IMR-90 (cell line): ENCODE data around the gene DESI1. TPM values are rescaled to one million over a fixed set of nuclear protein-coding genes. Genes with fewer than 3 reads are reported as not detected.

Experiments
- ATAC-seq: fragments of 200-7000 bp; cut with Tn5 transposase; 2 replicates; pipeline ENCODE4 v1.9.1; 2020; ENCODE audit warnings: low read depth, mild to moderate bottlenecking, moderate library complexity
- BruUV-seq: library from RNA; stranded (reverse); fragments of 400-500 nt; replicated peaks from 2 replicates; lab custom pipeline; 2021; lab: Mats Ljungman, UMichigan
- CTCF ChIA-PET: fragments of 300-600 bp; formaldehyde crosslinking; extraction: SDS; loops from one replicate; lab custom pipeline; 2021; ENCODE audit warnings: antibody characterized with exemption; lab: Yijun Ruan, JAX
- POLR2A ChIA-PET: fragments of 300-600 bp; sonication (Branson Sonifier 250); formaldehyde crosslinking; loops from one replicate; lab custom pipeline; 2022; ENCODE audit warnings: antibody characterized with exemption; ENCODE audit not compliant: unreplicated experiment; lab: Charles Lee
- DNase-seq: peaks from one replicate; pipeline ENCODE4 v3.0.0; 2013
- H2AFZ ChIP-seq: replicated peaks from 2 replicates; pipeline ENCODE3; 2013; ENCODE audit warnings: low read length, mild to moderate bottlenecking; ENCODE audit not compliant: poor library complexity
- H2AK5ac ChIP-seq: 2 replicates; pipeline ENCODE4 v1.6.1; 2013; ENCODE audit warnings: low read depth, low read length, inconsistent platforms
- H2AK9ac ChIP-seq: replicated peaks from 2 replicates; pipeline ENCODE3; 2013; ENCODE audit warnings: mild to moderate bottlenecking, low read depth, low read length, moderate library complexity; ENCODE audit not compliant: poor library complexity
- H2BK120ac ChIP-seq: 2 replicates; pipeline ENCODE4 v1.6.1; 2013; ENCODE audit warnings: low read depth, low read length, inconsistent platforms
- H2BK15ac ChIP-seq: 3 replicates; pipeline ENCODE4 v1.6.1; 2013; ENCODE audit warnings: low read depth, low read length, inconsistent platforms
- H2BK20ac ChIP-seq: 2 replicates; pipeline ENCODE4 v1.6.1; 2013; ENCODE audit warnings: low read depth, mild to moderate bottlenecking, inconsistent platforms, low read length, moderate library complexity
- H2BK5ac ChIP-seq: 2 replicates; pipeline ENCODE4 v1.6.1; 2013; ENCODE audit warnings: mild to moderate bottlenecking, low read depth, low read length, inconsistent platforms; ENCODE audit not compliant: poor library complexity, severe bottlenecking
- H3K14ac ChIP-seq: replicated peaks from 2 replicates; pipeline ENCODE4 v1.6.1; 2013; ENCODE audit warnings: low read depth, low read length, inconsistent platforms
- H3K18ac ChIP-seq: 2 replicates; pipeline ENCODE4 v1.6.1; 2013; ENCODE audit warnings: low read depth, low read length, control low read depth
- H3K23ac ChIP-seq: 2 replicates; pipeline ENCODE4 v1.6.1; 2013; ENCODE audit warnings: low read depth, low read length, inconsistent platforms
- H3K27ac ChIP-seq: 2 replicates; pipeline ENCODE4 v1.5.1; 2013; ENCODE audit warnings: mild to moderate bottlenecking, control low read depth, low read length; ENCODE audit not compliant: insufficient read depth
- H3K27me3 ChIP-seq: 2 replicates; pipeline ENCODE4 v1.6.1; 2013; ENCODE audit warnings: low read length; ENCODE audit not compliant: control insufficient read depth, insufficient read depth
- H3K36me3 ChIP-seq: 2 replicates; pipeline ENCODE4 v1.6.1; 2013; ENCODE audit warnings: low read length, mixed read lengths; ENCODE audit not compliant: control insufficient read depth, insufficient read depth
- H3K4ac ChIP-seq: 2 replicates; pipeline ENCODE4 v1.6.1; 2013; ENCODE audit warnings: low read depth, low read length, inconsistent platforms
- H3K4me1 ChIP-seq: 2 replicates; pipeline ENCODE4 v1.6.1; 2013; ENCODE audit warnings: low read length, mixed read lengths; ENCODE audit not compliant: control insufficient read depth, insufficient read depth
- H3K4me2 ChIP-seq: 2 replicates; pipeline ENCODE4 v1.6.1; 2013; ENCODE audit warnings: low read depth, mild to moderate bottlenecking, control low read depth, low read length, moderate library complexity
- H3K4me3 ChIP-seq: 2 replicates; pipeline ENCODE4 v1.5.1; 2013; ENCODE audit warnings: low read depth, mild to moderate bottlenecking, control low read depth, low read length, moderate library complexity; ENCODE audit not compliant: insufficient read depth
- H3K56ac ChIP-seq: 2 replicates; pipeline ENCODE4 v1.6.1; 2013; ENCODE audit warnings: low read length, inconsistent platforms; ENCODE audit not compliant: insufficient read depth; ENCODE audit errors: extremely low read depth
- H3K79me1 ChIP-seq, 2 experiments: 2 replicates each; pipeline ENCODE4 v1.6.1; 2013; ENCODE audit warnings: low read length in 2 of 2, inconsistent platforms in 1 of 2, low read depth in 1 of 2
- H3K9ac ChIP-seq: 2 replicates; pipeline ENCODE4 v1.6.1; 2013; ENCODE audit warnings: low read depth, low read length, control low read depth
- H3K9me1 ChIP-seq: 2 replicates; pipeline ENCODE4 v1.6.1; 2013; ENCODE audit warnings: low read length, inconsistent platforms; ENCODE audit not compliant: insufficient read depth
- H3K9me3 ChIP-seq: 2 replicates; pipeline ENCODE4 v1.6.1; 2013; ENCODE audit warnings: low read length; ENCODE audit not compliant: control insufficient read depth, insufficient read depth
- H4K20me1 ChIP-seq: 2 replicates; pipeline ENCODE4 v1.6.1; 2013; ENCODE audit warnings: low read length, inconsistent platforms; ENCODE audit not compliant: insufficient read depth
- H4K5ac ChIP-seq: 2 replicates; pipeline ENCODE4 v1.6.1; 2013; ENCODE audit warnings: mild to moderate bottlenecking, low read depth, low read length, control low read depth
- H4K8ac ChIP-seq, 2 experiments: 2 replicates each; pipeline ENCODE4 v1.6.1; 2013; ENCODE audit warnings: low read depth in 2 of 2, low read length in 2 of 2, control low read depth in 1 of 2, inconsistent platforms in 1 of 2
- H4K91ac ChIP-seq: 2 replicates; pipeline ENCODE4 v1.6.1; 2013; ENCODE audit warnings: low read depth, low read length, inconsistent platforms; ENCODE audit not compliant: insufficient read depth
- BHLHE40 ChIP-seq: fragments of 150-350 bp; IDR thresholded peaks from 2 replicates; pipeline ENCODE4 v1.6.1; 2016; ENCODE audit warnings: mild to moderate bottlenecking, low read depth, low read length
- CEBPB ChIP-seq: IDR thresholded peaks from 2 replicates; pipeline ENCODE4 v1.6.1; 2012; ENCODE audit warnings: low read depth, low read length, improper control_type of control experiment
- CHD1 ChIP-seq: IDR thresholded peaks from 2 replicates; pipeline ENCODE4 v1.6.1; 2012; ENCODE audit warnings: low read depth, low read length, improper control_type of control experiment
- MXI1 ChIP-seq: IDR thresholded peaks from 2 replicates; pipeline ENCODE4 v1.6.1; 2012; ENCODE audit warnings: low read depth, mild to moderate bottlenecking, low read length, moderate library complexity, borderline replicate concordance
- NFE2L2 ChIP-seq: fragments of 150-350 bp; IDR thresholded peaks from 2 replicates; pipeline ENCODE4 v1.6.1; 2016; ENCODE audit warnings: low read depth, mild to moderate bottlenecking, low read length
- POLR2A ChIP-seq: IDR thresholded peaks from 2 replicates; pipeline ENCODE4 v1.6.1; 2012; ENCODE audit warnings: mild to moderate bottlenecking, low read depth, low read length
- USF2 ChIP-seq: fragments of 150-350 bp; IDR thresholded peaks from 2 replicates; pipeline ENCODE4 v1.6.1; 2017; ENCODE audit warnings: mild to moderate bottlenecking, antibody characterized with exemption, low read length, low read depth
- WGBS, 2 experiments: methylation state at CpG; one replicate each; pipeline versions ENCODE4 v1.1.5 to v1.1.7; 2013; ENCODE audit warnings: missing lambda C conversion rate in 2 of 2; ENCODE audit not compliant: insufficient read length in 1 of 2; ENCODE audit errors: extremely low coverage in 2 of 2; 5-methylcytosine and 5-hydroxymethylcytosine counted together
- dilution Hi-C: fragments of 300-500 bp; cut with HindIII; formaldehyde crosslinking; loops from one replicate; pipeline ENCODE4 v1.14.3; 2018; ENCODE audit warnings: low sequenced_read_pairs; ENCODE audit not compliant: unreplicated experiment
- in situ Hi-C: fragments of 300-500 bp; cut with MboI; formaldehyde crosslinking; loops from 3 replicates; pipeline ENCODE4 v1.14.3; 2019; ENCODE audit warnings: low sequenced_read_pairs, inconsistent platforms, mixed read lengths
- intact Hi-C: fragments of 100-400 bp; cut with micrococcal nuclease; formaldehyde crosslinking; loops from 2 replicates; pipeline ENCODE4 v1.10.0; 2022
- polyA plus RNA-seq, 3 experiments: library from polyadenylated mRNA; depleted of rRNA; stranded (reverse); fragments of >200 nt; gene quantifications; 2 replicates each; pipeline ENCODE4 v1.2.3, GENCODE V29; 2012; ENCODE audit warnings: low replicate concordance in 1 of 3
- total RNA-seq: library from RNA; depleted of rRNA; stranded (reverse); fragments of >200 nt; gene quantifications from 2 replicates; pipeline ENCODE4 v1.2.3, GENCODE V29; 2012

Gene DESI1
- total and polyA plus RNA-seq, 2 of the 4 experiments (the other 2 are of a cell fraction) = 14.5 to 24.9 TPM

GRCh38 chr22:41621099-41621910, 462 bp upstream of the DESI1 start, which contains the start of gene XRCC6:
Gene XRCC6, plus strand, starts transcription at chr22:41621295. Its CDS starts 710 bp downstream, at chr22:41622005.
- Histone ChIP-seq H3K4me1 (peaks cover 2% of the 10 kb centered on the region; the same call in 1 of the 2 replicates), H3K56ac (peak within 1 kb of the TSS; percentile 79), H2BK20ac (no peak within 1 kb of the TSS), H3K9me1 (0 out of 2 replicates have a peak, but pooled peaks cover 2% of the 10 kb centered on the region), H3K9me3 (no peaks in the 10 kb centered on the region), H3K4me2 (peak within 1 kb of the TSS; percentile 91), H3K79me1 (peaks cover 17 to 62% of the 10 kb centered on the region in 2 experiments), H2BK120ac (peak within 1 kb of the TSS; percentile 72; the same call in 1 of the 2 replicates), H4K5ac (peak within 1 kb of the TSS; percentile 86), H2AK5ac (peak within 1 kb of the TSS; percentile 98), H4K91ac (peak within 1 kb of the TSS; percentile 88), H4K20me1 (peaks cover 14% of the 10 kb centered on the region), H3K27ac (peak within 1 kb of the TSS; percentile 94), H2BK5ac (peak within 1 kb of the TSS; percentile 93), H3K4ac (peak within 1 kb of the TSS; percentile 94), H3K27me3 (no peaks in the 10 kb centered on the region), H2AFZ (peak within 1 kb of the TSS; percentile 98), H2AK9ac (peak within 1 kb of the TSS; percentile 99), H2BK15ac (no peak within 1 kb of the TSS), H3K18ac (peak within 1 kb of the TSS; percentile 70), H3K14ac (peak within 1 kb of the TSS; percentile 96), H3K4me3 (peak within 1 kb of the TSS; percentile 84), H3K9ac (peak within 1 kb of the TSS; percentile 93), H3K23ac (peak within 1 kb of the TSS; percentile 99), H3K36me3 (peaks cover 15% of the 10 kb centered on the region), H4K8ac (peak within 1 kb of the TSS; percentile 73 to 98)
- ATAC-seq = peak; percentile 97
- dilution Hi-C loops = no loop called here
- ChIA-PET POLR2A (no interaction called here), CTCF (no interaction called here)
- in situ Hi-C loops = no loop called here
- peak; percentile 100 for DNase-seq
- no peak for TF ChIP-seq NFE2L2
- peak; percentile 68; the same call in 1 of the 2 replicates for TF ChIP-seq MXI1
- no peak for TF ChIP-seq CEBPB
- peak; percentile 92 for TF ChIP-seq BHLHE40
- peak; percentile 94 for TF ChIP-seq POLR2A
- no peak; the same call in 1 of the 2 replicates for TF ChIP-seq CHD1
- peak; percentile 61 for TF ChIP-seq USF2
- intact Hi-C loops = loop anchor here (2.0 kb wide), 1 partner anchor 77 kb away; the partner anchor contains the start of gene POLR3H
- WGBS, 2 experiments = 0% methylated on average over 28 of the region's 70 CpGs; no CpG with 5 or more reads in 1 of the 2 experiments
- BruUV-seq = no TSS peak
